GM12891 (cell line): ENCODE measurements around the gene PRICKLE4.

ENCODE experiments used
- POLR2A ChIP-seq: IDR thresholded peaks from 2 replicates; pipeline ENCODE4 v1.6.1; 2011; ENCODE audit warnings: low read depth, low read length, control low read depth
- POLR2AphosphoS5 ChIP-seq: IDR thresholded peaks from 2 replicates; pipeline ENCODE4 v1.6.1; 2011; ENCODE audit warnings: low read depth, low read length, control low read depth
- SPI1 ChIP-seq: IDR thresholded peaks from 2 replicates; pipeline ENCODE4 v1.6.1; 2011; ENCODE audit warnings: low read depth, low read length, control low read depth
- TAF1 ChIP-seq: IDR thresholded peaks from 2 replicates; pipeline ENCODE4 v1.6.1; 2011; ENCODE audit warnings: low read depth, low read length, control low read depth

- TF ChIP-seq POLR2AphosphoS5 (no peak), POLR2A (no peak), TAF1 (no peak), SPI1 (no peak)
Observed at GRCh38 chr6:41770381-41771057, 10.1 kb upstream of the PRICKLE4 start.
